A673 (cell line): ENCODE results near the gene RAB3C. TPM values are rescaled to one million over a fixed set of nuclear protein-coding genes. Genes with fewer than 3 reads are reported as not detected.

Experiments
- BruUV-seq: library from RNA; stranded (reverse); fragments of 400-500 nt; replicated peaks from 2 replicates; lab custom pipeline; 2021; lab: Mats Ljungman, UMichigan
- CTCF ChIA-PET: fragments of 300-600 bp; sonication (Branson Sonifier 250); formaldehyde crosslinking; loops from one replicate; lab custom pipeline; 2022; ENCODE audit warnings: antibody characterized with exemption; lab: Charles Lee
- POLR2A ChIA-PET: fragments of 300-600 bp; sonication (Branson Sonifier 250); formaldehyde crosslinking; loops from one replicate; lab custom pipeline; 2022; ENCODE audit warnings: antibody characterized with exemption; ENCODE audit not compliant: low non-redundant PET; lab: Charles Lee
- DNase-seq: peaks from one replicate; pipeline ENCODE4 v3.0.0-alpha.2; 2015; ENCODE audit warnings: low spot score
- H3K27ac ChIP-seq: fragments of 200-600 bp; sonication (generic); 2 replicates; pipeline ENCODE4 v1.5.1; 2016; ENCODE audit warnings: mixed run types, low read depth, mild to moderate bottlenecking, mixed read lengths, antibody characterized with exemption, low read length; ENCODE audit not compliant: poor library complexity, severe bottlenecking
- H3K27me3 ChIP-seq: fragments of 200-600 bp; sonication (generic); replicated peaks from 2 replicates; pipeline ENCODE4 v1.6.1; 2017; ENCODE audit warnings: mixed run types, low read depth, mild to moderate bottlenecking, mixed read lengths, antibody characterized with exemption, low read length; ENCODE audit not compliant: insufficient read depth, poor library complexity
- H3K36me3 ChIP-seq: fragments of 200-600 bp; sonication (generic); 2 replicates; pipeline ENCODE4 v1.6.1; 2016; ENCODE audit warnings: mixed run types, mild to moderate bottlenecking, mixed read lengths, antibody characterized with exemption, low read length; ENCODE audit not compliant: insufficient read depth, poor library complexity, severe bottlenecking
- H3K4me1 ChIP-seq: fragments of 200-600 bp; sonication (generic); 2 replicates; pipeline ENCODE4 v1.6.1; 2017; ENCODE audit warnings: mixed run types, mild to moderate bottlenecking, mixed read lengths, antibody characterized with exemption, low read length; ENCODE audit not compliant: insufficient read depth, poor library complexity, severe bottlenecking
- H3K4me3 ChIP-seq: fragments of 200-600 bp; sonication (generic); 2 replicates; pipeline ENCODE4 v1.5.1; 2016; ENCODE audit warnings: low read depth, mixed run types, mild to moderate bottlenecking, mixed read lengths, low read length; ENCODE audit not compliant: poor library complexity, severe bottlenecking
- H3K9me3 ChIP-seq: fragments of 200-600 bp; sonication (generic); 2 replicates; pipeline ENCODE4 v1.6.1; 2016; ENCODE audit warnings: mixed run types, low read depth, mild to moderate bottlenecking, mixed read lengths, antibody characterized with exemption, low read length; ENCODE audit not compliant: poor library complexity, severe bottlenecking
- CTCF ChIP-seq: fragments of 300-800, 200-600 bp; sonication (generic); conservative IDR thresholded peaks from 2 replicates; pipeline ENCODE4 v1.5.1; 2017; ENCODE audit warnings: low read depth, mild to moderate bottlenecking, antibody characterized with exemption, low read length, moderate library complexity, mixed read lengths
- EZH2 ChIP-seq: fragments of 200-600 bp; sonication (generic); IDR thresholded peaks from 2 replicates; pipeline ENCODE4 v1.6.1; 2017; ENCODE audit warnings: borderline replicate concordance, low read depth, mild to moderate bottlenecking, mixed read lengths, antibody characterized with exemption, low read length; ENCODE audit not compliant: poor library complexity, severe bottlenecking
- intact Hi-C: fragments of 100-400 bp; cut with micrococcal nuclease; formaldehyde crosslinking; loops from one replicate; pipeline ENCODE4 v1.10.0; 2022; ENCODE audit not compliant: unreplicated experiment
- total RNA-seq: library from RNA; stranded (reverse); gene quantifications from 2 replicates; pipeline ENCODE4 v1.2.3, GENCODE V29; 2021

RAB3C gene
- total RNA-seq, 1 experiment from 2014 or later: 0.64 TPM

GRCh38 chr5:58825899-58826298, 243.0 kb downstream of the RAB3C start:
- H3K4me1 ChIP-seq: no peaks in the 10 kb centered on the region
- CTCF ChIA-PET: no interaction called here
- no TSS peak for BruUV-seq
- intact Hi-C loops: no loop called here
- H3K9me3 ChIP-seq: no peaks in the 10 kb centered on the region
- H3K27ac ChIP-seq: no peak overlapping the region
- no peaks in the 10 kb centered on the region for H3K27me3 ChIP-seq
- TF ChIP-seq EZH2 (no peak), CTCF (no peak)
- no peak overlapping the region for H3K4me3 ChIP-seq
- POLR2A ChIA-PET: no interaction called here
- H3K36me3 ChIP-seq: no peaks in the 10 kb centered on the region
- DNase-seq: no peak

- Histone ChIP-seq H3K27ac (no peak overlapping the region), H3K27me3 (no peaks in the 10 kb centered on the region), H3K9me3 (no peaks in the 10 kb centered on the region), H3K4me3 (no peak overlapping the region), H3K36me3 (no peaks in the 10 kb centered on the region), H3K4me1 (no peaks in the 10 kb centered on the region)
- POLR2A ChIA-PET: no interaction called here
- no TSS peak for BruUV-seq
- intact Hi-C loops: no loop called here
- no peak for TF ChIP-seq CTCF
- no peak for TF ChIP-seq EZH2
- CTCF ChIA-PET: no interaction called here
- DNase-seq: no peak
Measured at GRCh38 chr5:58827463-58827862, 244.6 kb downstream of the RAB3C start.

GRCh38 chr5:58828258-58828657, 245.4 kb downstream of the RAB3C start:
- no peak for DNase-seq
- Histone ChIP-seq H3K36me3 (no peaks in the 10 kb centered on the region), H3K4me3 (no peak overlapping the region), H3K27ac (no peak overlapping the region), H3K27me3 (no peaks in the 10 kb centered on the region), H3K4me1 (no peaks in the 10 kb centered on the region), H3K9me3 (no peaks in the 10 kb centered on the region)
- ChIA-PET POLR2A (no interaction called here), CTCF (interaction anchor here (0.6 kb wide), 1 partner anchor 70 kb away, joined by 4 read pairs; no protein-coding TSS in a partner anchor)
- TF ChIP-seq EZH2: no peak
- no peak for TF ChIP-seq CTCF
- BruUV-seq: no TSS peak
- intact Hi-C loops: no loop called here
